IPS DF 6.9 (cell line): ENCODE measurements around the gene ZNF584.
A peak's percentile ranks its signal among the peaks of the same experiment; 100 is the strongest.
"Not testable (repeated sequence)": the region's sequence is repeated elsewhere in the genome, so short reads cannot be mapped to it uniquely, and the experiment has no call there.

Source experiments
- DNase-seq: peaks from one replicate; pipeline ENCODE4 v3.0.0-alpha.2; 2013; ENCODE audit warnings: low read depth, low spot score
- H3K27ac ChIP-seq: one replicate; pipeline ENCODE4 v1.5.1; 2013; ENCODE audit warnings: low read length, control low read depth
- H3K27me3 ChIP-seq: 2 replicates; pipeline ENCODE4 v1.6.1; 2013; ENCODE audit warnings: mild to moderate bottlenecking, low read length; ENCODE audit not compliant: control insufficient read depth, insufficient read depth
- H3K36me3 ChIP-seq: 2 replicates; pipeline ENCODE4 v1.6.1; 2013; ENCODE audit warnings: low read length; ENCODE audit not compliant: control insufficient read depth, insufficient read depth
- H3K4me1 ChIP-seq: 2 replicates; pipeline ENCODE4 v1.6.1; 2013; ENCODE audit warnings: low read length; ENCODE audit not compliant: control insufficient read depth, insufficient read depth
- H3K4me3 ChIP-seq: 2 replicates; pipeline ENCODE4 v1.5.1; 2013; ENCODE audit warnings: mild to moderate bottlenecking, low read length
- H3K9me3 ChIP-seq: 2 replicates; pipeline ENCODE4 v1.6.1; 2013; ENCODE audit warnings: low read length, inconsistent platforms; ENCODE audit not compliant: control insufficient read depth, insufficient read depth
- WGBS: extraction: QIAGEN DNeasy Blood & Tissue Kit; methylation state at CpG from one replicate; pipeline ENCODE4 v1.1.7; 2013; ENCODE audit warnings: mixed read lengths, missing lambda C conversion rate; ENCODE audit not compliant: insufficient read length, insufficient coverage; 5-methylcytosine and 5-hydroxymethylcytosine counted together

ZNF584 gene

GRCh38 chr19:58374200-58374599 is 34.2 kb upstream of the ZNF584 start:
- Histone ChIP-seq H3K27ac (no peak overlapping the region), H3K27me3 (no peaks in the 10 kb centered on the region), H3K4me1 (no peaks in the 10 kb centered on the region), H3K9me3 (no peaks in the 10 kb centered on the region), H3K4me3 (no peak overlapping the region), H3K36me3 (no peaks in the 10 kb centered on the region)
- DNase-seq, result no peak
- no CpG with 5 or more reads among the region's 4 CpGs for WGBS

- not testable (repeated sequence) for H3K4me3 ChIP-seq, DNase-seq, H3K4me1 ChIP-seq, H3K27me3 ChIP-seq, H3K36me3 ChIP-seq, H3K9me3 ChIP-seq, H3K27ac ChIP-seq
- no CpG with 5 or more reads among the region's 7 CpGs for WGBS
These were observed 31.7 kb upstream of the ZNF584 start for GRCh38 chr19:58376724-58377123.

GRCh38 chr19:58379246-58379645 is 29.2 kb upstream of the ZNF584 start:
- DNase-seq, result no peak
- Histone ChIP-seq H3K4me1 (peaks cover 2% of the 10 kb centered on the region; the same call in 1 of the 2 replicates), H3K9me3 (no peaks in the 10 kb centered on the region), H3K4me3 (no peak overlapping the region), H3K27ac (no peak overlapping the region), H3K27me3 (no peaks in the 10 kb centered on the region), H3K36me3 (no peaks in the 10 kb centered on the region)
- no CpG with 5 or more reads among the region's 6 CpGs for WGBS

DNA sequence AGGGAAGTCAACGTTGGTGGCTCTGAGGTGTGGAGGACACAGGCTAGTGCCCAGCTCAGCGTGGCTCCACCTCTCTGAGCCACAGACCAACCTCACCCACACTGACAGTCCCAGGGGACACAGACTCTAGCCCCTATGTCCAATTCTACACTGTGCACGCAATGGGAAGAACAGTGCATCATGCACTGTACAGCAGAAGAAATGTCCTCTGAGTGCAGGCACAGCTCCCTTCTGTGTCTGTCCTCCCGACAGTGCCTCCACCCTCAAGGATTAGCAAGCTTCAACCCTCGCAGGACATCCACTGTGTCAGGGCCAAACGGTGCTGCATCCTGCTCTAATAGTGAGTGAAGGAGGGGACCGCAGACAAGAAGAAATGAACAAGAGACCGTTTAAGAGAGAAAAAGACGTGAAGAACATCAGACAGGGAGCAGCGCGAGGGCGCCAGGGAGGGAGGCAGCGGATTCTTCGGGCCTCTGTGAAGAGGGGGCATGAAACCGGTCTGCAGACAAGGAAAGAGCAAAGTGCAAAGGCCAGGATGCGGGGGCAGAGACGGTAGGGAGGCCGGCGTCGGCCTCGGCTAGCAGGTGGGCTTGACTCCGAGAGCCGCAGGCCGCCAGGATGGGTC is 28.3 kb upstream of the ZNF584 start:
- Histone ChIP-seq H3K27ac (no peak overlapping the region), H3K4me3 (peak overlapping the region; percentile 56; the same call in 1 of the 2 replicates), H3K4me1 (peaks cover 2% of the 10 kb centered on the region; the same call in 1 of the 2 replicates), H3K27me3 (no peaks in the 10 kb centered on the region), H3K36me3 (no peaks in the 10 kb centered on the region), H3K9me3 (no peaks in the 10 kb centered on the region)
- WGBS, result no CpG with 5 or more reads among the region's 24 CpGs
- DNase-seq, result no peak

DNA sequence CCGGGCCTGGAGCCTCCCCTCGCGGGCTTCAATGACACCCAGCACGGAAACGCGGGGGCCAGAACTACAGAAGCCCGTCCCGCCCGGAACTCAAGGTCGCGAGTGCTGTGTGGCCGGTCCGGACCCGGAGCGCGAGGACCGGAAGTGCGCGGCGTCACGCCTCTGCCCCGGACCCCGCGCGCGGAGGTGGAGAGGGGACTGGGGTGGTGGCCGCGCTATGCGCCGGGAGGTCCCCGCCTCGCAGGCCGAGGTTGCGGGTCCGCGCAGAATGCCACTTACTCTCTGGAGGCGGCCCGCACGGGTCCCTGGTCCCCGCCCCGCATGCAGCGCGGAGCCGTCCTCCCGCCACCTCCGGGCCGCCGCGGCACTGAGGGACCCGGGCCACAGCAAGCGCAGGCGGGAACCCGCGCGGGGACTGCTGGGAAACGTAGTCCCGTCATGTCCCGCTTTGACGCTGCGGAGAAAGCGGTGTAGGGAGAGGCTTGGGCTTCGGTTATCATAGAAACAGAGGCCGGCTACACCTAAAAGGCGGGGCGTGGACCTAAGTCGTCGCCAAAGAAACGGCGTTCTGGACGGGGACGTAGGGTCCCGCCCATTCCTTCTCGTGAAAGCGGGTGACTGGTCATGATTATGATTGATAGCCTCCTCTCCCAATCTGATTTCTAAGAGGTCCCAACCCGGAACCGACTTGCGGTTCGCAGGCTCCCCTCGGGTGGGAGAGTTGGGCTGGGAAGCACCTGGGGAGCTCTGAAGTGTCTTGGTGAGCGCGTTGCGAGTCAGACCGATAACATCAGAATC is 27.6 kb upstream of the ZNF584 start, which contains the start of gene ZNF837:
Gene ZNF837 (minus strand): TSS at position 369 of the 798 bp plus-strand sequence. CDS start 11,698 bp downstream, outside the sequence.
- Histone ChIP-seq H3K4me1 (peaks cover 8% of the 10 kb centered on the region), H3K36me3 (no peaks in the 10 kb centered on the region), H3K9me3 (no peaks in the 10 kb centered on the region), H3K27ac (no peak within 1 kb of the TSS), H3K4me3 (peak within 1 kb of the TSS; percentile 56; the same call in 1 of the 2 replicates), H3K27me3 (no peaks in the 10 kb centered on the region)
- no CpG with 5 or more reads among the region's 83 CpGs for WGBS
- peak; percentile 100 for DNase-seq

GRCh38 chr19:58381460-58382212 is 26.8 kb upstream of the ZNF584 start:
- Histone ChIP-seq H3K4me1 (peaks cover 8% of the 10 kb centered on the region), H3K27ac (no peak overlapping the region), H3K36me3 (no peaks in the 10 kb centered on the region)

DNA sequence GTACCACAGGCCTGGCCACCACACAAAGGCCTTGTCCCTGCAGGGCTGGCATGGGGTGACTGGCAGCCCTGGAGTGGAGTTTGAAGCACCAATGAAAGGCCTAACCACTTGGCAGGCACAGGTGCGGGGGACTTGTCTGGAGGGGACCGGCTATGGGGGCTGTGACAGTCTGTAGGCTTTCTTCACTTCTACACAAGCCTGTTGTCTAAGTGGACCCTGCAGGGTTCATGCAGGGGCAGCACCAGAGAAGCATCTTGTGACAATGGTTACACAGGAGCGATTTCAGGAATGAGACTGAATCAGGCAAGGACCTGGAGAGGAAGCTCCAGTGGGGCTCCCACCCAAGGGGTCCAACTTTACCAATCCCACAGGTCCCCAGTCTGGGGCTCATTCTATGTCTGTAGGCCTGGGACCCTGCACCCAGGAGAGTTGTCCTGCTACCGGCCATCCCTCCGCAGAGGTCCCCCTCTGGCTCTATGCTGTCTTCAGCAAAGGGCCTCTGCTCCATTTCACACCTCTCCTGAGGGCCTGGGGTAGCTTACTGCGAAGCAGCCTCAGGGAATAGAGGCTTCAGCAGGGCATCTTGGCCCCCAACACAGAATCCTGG is 25.3 kb upstream of the ZNF584 start:
- H3K9me3 ChIP-seq, result no peaks in the 10 kb centered on the region
- DNase-seq, result no peak
- no peak overlapping the region for H3K27ac ChIP-seq
- H3K4me1 ChIP-seq, result peaks cover 8% of the 10 kb centered on the region
- WGBS, result no CpG with 5 or more reads among the region's 6 CpGs
- H3K27me3 ChIP-seq, result no peaks in the 10 kb centered on the region
- no peak overlapping the region for H3K4me3 ChIP-seq
- H3K36me3 ChIP-seq, result peaks cover 2% of the 10 kb centered on the region; the same call in 1 of the 2 replicates

More at GRCh38 chr19:58381460-58382212, 26.8 kb upstream of the ZNF584 start:
- no peak for DNase-seq
- Histone ChIP-seq H3K9me3 (no peaks in the 10 kb centered on the region), H3K4me3 (peak overlapping the region; percentile 39; the same call in 1 of the 2 replicates), H3K27me3 (no peaks in the 10 kb centered on the region)
- WGBS, result no CpG with 5 or more reads among the region's 26 CpGs

GRCh38 chr19:58385313-58385890 is 23.0 kb upstream of the ZNF584 start:
- Histone ChIP-seq H3K36me3 (peaks cover 6% of the 10 kb centered on the region; the same call in 1 of the 2 replicates), H3K4me3 (peak overlapping the region; percentile 75; the same call in 1 of the 2 replicates), H3K27ac (no peak overlapping the region), H3K9me3 (no peaks in the 10 kb centered on the region), H3K27me3 (no peaks in the 10 kb centered on the region), H3K4me1 (peaks cover 6% of the 10 kb centered on the region)
- no peak for DNase-seq
- no CpG with 5 or more reads among the region's 9 CpGs for WGBS

DNA sequence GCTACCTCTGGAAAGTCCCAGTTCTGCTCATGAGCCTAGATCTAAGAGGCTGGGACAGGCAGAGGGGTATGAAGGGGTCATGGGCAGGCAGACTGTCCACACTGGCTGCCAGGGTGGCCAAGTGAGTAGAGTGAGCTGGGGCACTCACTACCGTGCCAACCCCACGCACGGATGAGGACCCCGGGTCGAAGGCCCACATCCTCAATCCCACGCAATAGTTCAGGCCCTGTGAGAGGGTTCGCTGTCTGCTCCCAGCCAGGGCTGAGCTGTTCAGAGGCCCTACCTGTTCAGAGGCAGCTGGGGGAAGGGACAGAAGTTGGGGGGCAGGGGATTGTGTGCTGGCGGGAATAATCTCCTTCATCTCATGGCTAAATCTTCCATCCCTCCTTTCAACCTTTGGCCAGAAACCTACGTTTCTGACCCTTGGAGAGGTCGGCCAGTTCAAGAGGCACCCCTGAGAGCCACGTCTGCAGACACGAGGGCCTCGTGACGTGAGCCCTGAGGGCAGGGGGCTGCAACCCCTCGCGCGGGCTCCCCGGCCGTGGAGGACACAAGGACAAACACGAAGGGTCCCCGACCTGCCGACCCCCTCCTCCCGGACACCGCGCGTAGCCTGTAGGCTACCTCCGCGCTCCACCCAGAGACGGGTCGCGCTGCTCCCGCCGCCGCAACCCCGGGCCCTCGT is 22.4 kb upstream of the ZNF584 start:
- Histone ChIP-seq H3K27me3 (no peaks in the 10 kb centered on the region), H3K27ac (no peak overlapping the region), H3K9me3 (no peaks in the 10 kb centered on the region), H3K4me1 (peaks cover 6% of the 10 kb centered on the region), H3K36me3 (peaks cover 6% of the 10 kb centered on the region; the same call in 1 of the 2 replicates), H3K4me3 (peak overlapping the region; percentile 75)
- no peak for DNase-seq
- WGBS, result no CpG with 5 or more reads among the region's 36 CpGs
